Large intestine (tissue), 3 donors: Measurements from ENCODE around the gene GRM5. TPM values are rescaled to one million over a fixed set of nuclear protein-coding genes. Genes with fewer than 3 reads are reported as not detected.

Experiments used
- DNase-seq, 2 donors: peaks; one replicate each; pipeline versions ENCODE4 v3.0.0 to v3.0.0-alpha.2; 2013
- H3K27ac ChIP-seq: one replicate; pipeline ENCODE4 v1.5.1; 2013; ENCODE audit warnings: low read length
- H3K27me3 ChIP-seq: 2 replicates; pipeline ENCODE4 v1.6.1; 2013; ENCODE audit warnings: low read length; ENCODE audit not compliant: control insufficient read depth, insufficient read depth
- H3K36me3 ChIP-seq: 2 replicates; pipeline ENCODE4 v1.6.1; 2013; ENCODE audit warnings: low read length; ENCODE audit not compliant: control insufficient read depth, insufficient read depth
- H3K4me1 ChIP-seq: one replicate; pipeline ENCODE4 v1.6.1; 2013; ENCODE audit warnings: low read length; ENCODE audit not compliant: control insufficient read depth, insufficient read depth
- H3K4me3 ChIP-seq: one replicate; pipeline ENCODE4 v1.5.1; 2013; ENCODE audit warnings: low read length
- H3K9me3 ChIP-seq: one replicate; pipeline ENCODE4 v1.6.1; 2013; ENCODE audit warnings: mild to moderate bottlenecking, low read depth, low read length, moderate library complexity; ENCODE audit not compliant: control insufficient read depth
- WGBS: methylation state at CpG from one replicate; pipeline ENCODE4 v1.1.5; 2013; ENCODE audit warnings: low lambda C conversion rate; ENCODE audit not compliant: insufficient coverage; 5-methylcytosine and 5-hydroxymethylcytosine counted together
- polyA plus RNA-seq: library from polyadenylated mRNA; unstranded; fragments of 120-200 nt; gene quantifications from one replicate; pipeline ENCODE4 v1.2.1, GENCODE V29; 2013

GRM5 gene
- polyA plus RNA-seq, 1 donor: 0.06 TPM

GRCh38 chr11:88666364-88666763 is 399.4 kb downstream of the GRM5 start:
- Histone ChIP-seq H3K27me3 (no peaks in the 10 kb centered on the region), H3K27ac (no peak overlapping the region), H3K4me3 (no peak overlapping the region), H3K36me3 (no peaks in the 10 kb centered on the region), H3K9me3 (no peaks in the 10 kb centered on the region), H3K4me1 (no peaks in the 10 kb centered on the region)
- peak; percentile 16 to 48 for DNase-seq
- WGBS: no CpG with 5 or more reads among the region's 1 CpG

GRCh38 chr11:88657076-88657738 is 408.6 kb downstream of the GRM5 start:
- H3K27ac ChIP-seq: no peak overlapping the region
- H3K36me3 ChIP-seq: no peaks in the 10 kb centered on the region
- WGBS: 60% methylated on average over 1 of the region's 1 CpG
- H3K4me1 ChIP-seq: no peaks in the 10 kb centered on the region
- no peak for DNase-seq
- no peaks in the 10 kb centered on the region for H3K27me3 ChIP-seq
- H3K4me3 ChIP-seq: no peak overlapping the region
- no peaks in the 10 kb centered on the region for H3K9me3 ChIP-seq

GRCh38 chr11:88656283-88656682 is 409.5 kb downstream of the GRM5 start:
- no peaks in the 10 kb centered on the region for H3K9me3 ChIP-seq
- H3K36me3 ChIP-seq: no peaks in the 10 kb centered on the region
- H3K4me3 ChIP-seq: no peak overlapping the region
- 86% methylated on average over 1 of the region's 3 CpGs for WGBS
- no peaks in the 10 kb centered on the region for H3K27me3 ChIP-seq
- H3K27ac ChIP-seq: no peak overlapping the region
- DNase-seq: no peak
- H3K4me1 ChIP-seq: no peaks in the 10 kb centered on the region

GRCh38 chr11:88655656-88656055 is 410.1 kb downstream of the GRM5 start:
- Histone ChIP-seq H3K9me3 (no peaks in the 10 kb centered on the region), H3K4me3 (no peak overlapping the region), H3K4me1 (no peaks in the 10 kb centered on the region), H3K27me3 (no peaks in the 10 kb centered on the region), H3K36me3 (no peaks in the 10 kb centered on the region), H3K27ac (no peak overlapping the region)
- no peak for DNase-seq

- no CpG with 5 or more reads among the region's 3 CpGs for WGBS
- Histone ChIP-seq H3K27me3 (no peaks in the 10 kb centered on the region), H3K36me3 (no peaks in the 10 kb centered on the region), H3K9me3 (no peaks in the 10 kb centered on the region), H3K4me3 (no peak overlapping the region), H3K4me1 (no peaks in the 10 kb centered on the region), H3K27ac (no peak overlapping the region)
- no peak for DNase-seq
Observed at GRCh38 chr11:88655196-88655595, 410.6 kb downstream of the GRM5 start.

- no peaks in the 10 kb centered on the region for H3K9me3 ChIP-seq
- no peak overlapping the region for H3K4me3 ChIP-seq
- H3K36me3 ChIP-seq: no peaks in the 10 kb centered on the region
- no peaks in the 10 kb centered on the region for H3K4me1 ChIP-seq
- H3K27me3 ChIP-seq: no peaks in the 10 kb centered on the region
- no peak overlapping the region for H3K27ac ChIP-seq
- 83% methylated on average over 1 of the region's 2 CpGs for WGBS
- no peak for DNase-seq
Observed at GRCh38 chr11:88651556-88651955, 414.2 kb downstream of the GRM5 start.

- Histone ChIP-seq H3K4me3 (no peak overlapping the region), H3K9me3 (no peaks in the 10 kb centered on the region), H3K27me3 (no peaks in the 10 kb centered on the region), H3K36me3 (no peaks in the 10 kb centered on the region), H3K27ac (no peak overlapping the region), H3K4me1 (no peaks in the 10 kb centered on the region)
- DNase-seq: no peak
Observed at GRCh38 chr11:88644724-88645123, 421.1 kb downstream of the GRM5 start.

GRCh38 chr11:88632163-88632562 is 433.6 kb downstream of the GRM5 start:
- H3K36me3 ChIP-seq: no peaks in the 10 kb centered on the region
- H3K4me1 ChIP-seq: no peaks in the 10 kb centered on the region
- WGBS: no CpG with 5 or more reads among the region's 4 CpGs
- H3K27ac ChIP-seq: no peak overlapping the region
- no peak overlapping the region for H3K4me3 ChIP-seq
- no peaks in the 10 kb centered on the region for H3K9me3 ChIP-seq
- no peak for DNase-seq
- no peaks in the 10 kb centered on the region for H3K27me3 ChIP-seq

- DNase-seq: no peak
- no peaks in the 10 kb centered on the region for H3K4me1 ChIP-seq
- WGBS: no CpG with 5 or more reads among the region's 1 CpG
- no peaks in the 10 kb centered on the region for H3K27me3 ChIP-seq
- no peaks in the 10 kb centered on the region for H3K36me3 ChIP-seq
- H3K4me3 ChIP-seq: no peak overlapping the region
- H3K9me3 ChIP-seq: no peaks in the 10 kb centered on the region
- H3K27ac ChIP-seq: no peak overlapping the region
Observed at GRCh38 chr11:88631497-88631896, 434.3 kb downstream of the GRM5 start.

- H3K36me3 ChIP-seq: no peaks in the 10 kb centered on the region
- H3K27ac ChIP-seq: no peak overlapping the region
- H3K4me3 ChIP-seq: no peak overlapping the region
- WGBS: 100% methylated on average over 2 of the region's 2 CpGs
- no peaks in the 10 kb centered on the region for H3K9me3 ChIP-seq
- H3K27me3 ChIP-seq: no peaks in the 10 kb centered on the region
- no peak for DNase-seq
- H3K4me1 ChIP-seq: no peaks in the 10 kb centered on the region
Observed at GRCh38 chr11:88629496-88629895, 436.3 kb downstream of the GRM5 start.

GRCh38 chr11:88626216-88626615 is 439.6 kb downstream of the GRM5 start:
- Histone ChIP-seq H3K4me1 (no peaks in the 10 kb centered on the region), H3K4me3 (no peak overlapping the region), H3K27me3 (no peaks in the 10 kb centered on the region), H3K27ac (no peak overlapping the region), H3K9me3 (no peaks in the 10 kb centered on the region), H3K36me3 (no peaks in the 10 kb centered on the region)
- WGBS: 63% methylated on average over 4 of the region's 4 CpGs
- DNase-seq: no peak
